Activated CD8-positive, alpha-beta memory T cell treated with anti-CD3 and anti-CD28 coated beads, Interleukin-2, amount 50 U/mL, for 1 hour (primary cell): Measurements from ENCODE around the gene CDK5R1.
A peak's percentile ranks its signal among the peaks of the same experiment; 100 is the strongest.
"Not testable (repeated sequence)": the region's sequence is repeated elsewhere in the genome, so short reads cannot be mapped to it uniquely, and the experiment has no call there.

Experiments used
- DNase-seq: peaks from one replicate; pipeline ENCODE4 v3.0.0-alpha.2; 2020; ENCODE audit errors: extremely low read depth

CDK5R1 gene

DNA sequence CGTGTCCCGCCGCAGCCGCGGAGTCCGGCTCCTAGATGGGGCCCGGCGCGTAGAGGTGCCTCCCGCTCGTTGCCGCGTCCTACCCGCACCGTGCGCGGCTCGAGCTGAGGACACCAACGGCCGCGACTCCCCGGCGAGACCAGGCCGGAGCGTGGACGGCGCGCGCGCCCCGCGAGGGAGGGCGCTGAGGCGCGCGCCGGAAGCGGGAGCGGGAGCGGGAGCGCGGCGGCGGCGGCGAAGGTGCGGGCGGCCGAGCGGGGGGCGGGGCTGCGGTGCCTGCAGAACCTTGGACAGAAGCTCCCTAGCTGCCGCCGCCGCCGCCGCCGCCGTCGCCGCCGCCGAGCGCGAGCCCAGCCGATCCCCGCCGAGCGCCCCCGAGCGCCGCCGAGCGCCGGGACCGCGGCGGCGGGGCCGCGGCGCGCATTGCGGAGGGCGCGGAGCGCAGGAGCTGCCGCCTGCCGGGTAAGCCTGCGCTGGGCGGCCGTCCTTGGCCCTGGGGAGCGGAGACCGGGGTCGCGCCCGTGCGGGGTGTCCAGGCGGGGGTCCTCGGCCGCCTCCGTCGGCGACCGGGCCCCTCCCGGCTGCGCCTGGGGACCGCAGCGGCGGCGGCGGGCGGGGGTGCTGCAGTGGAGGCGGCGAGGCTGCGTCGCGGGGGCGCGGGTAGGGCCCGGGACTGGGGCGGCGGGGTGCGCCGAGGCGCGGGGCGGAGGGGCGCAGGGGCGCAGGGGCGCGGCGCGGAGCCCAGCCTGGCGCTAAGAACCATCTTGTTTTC, at the start of gene CDK5R1:
TSS of gene CDK5R1 (plus strand) at position 293 of the 772 bp plus-strand sequence. CDS start 628 bp downstream, outside the sequence.
- no peak for DNase-seq

DNA sequence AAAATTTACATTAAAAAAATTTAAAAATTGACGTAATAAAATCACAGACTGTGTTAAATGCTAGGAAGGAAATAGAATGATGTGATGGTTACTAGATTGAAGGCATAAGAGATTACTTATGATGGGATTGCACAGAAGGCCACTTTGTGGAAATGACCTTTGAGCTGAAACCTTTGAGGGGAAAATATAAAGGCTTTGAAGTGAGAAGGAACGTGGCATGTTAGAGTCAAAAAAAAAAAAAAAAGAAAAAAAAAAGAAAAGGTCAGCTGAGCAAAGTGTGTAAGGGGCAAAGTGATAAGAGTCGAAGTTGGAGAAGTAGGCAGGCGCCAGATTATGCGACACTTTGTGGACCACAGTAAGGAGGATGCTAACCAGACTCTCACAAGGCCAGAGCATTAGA, 46.1 kb upstream of the CDK5R1 start:
- DNase-seq, result no peak

DNA sequence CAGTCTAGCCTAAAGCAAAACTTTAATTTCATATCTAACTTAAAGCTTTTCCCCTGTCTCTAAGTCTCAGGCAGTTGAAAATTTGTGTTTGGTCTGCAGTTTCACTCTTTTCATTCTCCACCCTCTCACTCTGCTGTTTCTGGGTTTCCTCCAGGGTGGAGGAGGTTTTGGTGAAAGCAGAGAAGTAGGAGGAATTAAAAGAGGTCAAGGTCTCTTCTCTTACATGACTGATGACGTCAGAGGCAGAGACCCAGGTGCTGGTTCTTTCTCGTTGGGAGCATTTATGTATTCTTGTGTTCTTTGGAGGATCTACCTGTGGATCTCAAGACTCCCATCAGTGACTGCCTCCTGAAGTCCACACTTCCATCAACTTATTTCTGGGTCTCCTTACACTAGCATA, 44.9 kb upstream of the CDK5R1 start:
- no peak for DNase-seq

DNA sequence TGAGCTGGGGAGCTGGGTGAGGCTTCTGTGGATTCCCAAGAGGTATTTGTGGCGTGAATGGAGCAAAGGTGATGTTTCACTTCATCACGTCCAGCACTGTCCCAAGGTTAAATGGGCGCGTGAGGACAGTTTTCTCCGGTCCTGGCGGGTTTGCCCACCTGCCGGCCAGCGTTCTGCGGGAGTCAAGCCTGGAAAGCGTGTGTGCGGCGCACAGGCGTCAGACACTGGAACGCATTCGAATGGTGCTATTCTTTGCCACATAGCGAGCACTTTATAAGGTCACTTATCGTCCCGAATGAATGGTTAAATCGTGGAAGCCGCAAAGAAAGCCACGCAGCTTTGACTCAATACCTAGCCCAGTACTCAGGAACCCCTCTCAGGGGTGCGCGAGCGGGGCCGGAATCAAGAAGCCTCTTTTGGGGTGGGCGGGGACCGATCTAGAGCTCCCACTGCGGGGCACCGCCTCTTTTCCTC, 42.9 kb upstream of the CDK5R1 start:
- DNase-seq, result no peak

DNA sequence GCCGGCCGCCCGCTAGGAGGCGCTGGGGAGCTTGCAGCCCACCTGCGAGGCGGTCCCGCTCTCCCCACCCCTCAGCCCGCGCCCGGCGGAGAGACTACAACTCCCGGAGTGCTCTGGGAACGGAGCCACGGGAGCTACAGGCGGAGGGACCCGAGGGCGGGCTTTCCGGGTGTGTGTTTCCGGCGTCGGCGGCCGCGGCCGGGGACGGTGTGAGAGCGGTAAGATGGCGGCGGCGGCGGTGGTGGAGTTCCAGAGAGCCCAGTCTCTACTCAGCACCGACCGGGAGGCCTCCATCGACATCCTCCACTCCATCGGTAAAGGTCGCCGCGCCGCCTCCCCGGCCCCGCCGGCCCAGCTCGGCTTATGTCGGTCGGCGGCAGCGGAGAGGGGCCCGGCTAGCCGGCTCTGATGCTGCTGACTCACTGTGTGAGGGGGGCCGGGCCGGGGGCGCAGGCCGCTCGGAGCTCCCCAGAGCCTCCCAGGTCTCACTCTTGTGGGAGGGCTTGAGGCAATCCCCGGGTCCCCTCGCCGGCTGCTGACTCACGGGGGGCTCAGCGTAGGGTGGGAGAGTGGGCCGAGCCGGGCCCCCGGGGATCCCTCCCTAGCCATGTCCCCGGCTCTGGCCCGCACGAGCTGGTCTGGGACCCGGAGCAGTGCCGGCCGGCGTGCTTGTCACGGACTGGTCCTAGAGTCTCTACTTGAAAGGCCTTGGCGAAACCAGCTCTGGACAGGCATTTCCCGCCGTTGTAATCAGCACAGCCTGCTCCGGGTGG, 42.3 kb upstream of the CDK5R1 start, which contains the start of gene PSMD11:
TSS of gene PSMD11 (plus strand) at position 210 of the 773 bp plus-strand sequence. CDS start at position 224, 14 bp downstream.
- peak; percentile 95 for DNase-seq

DNA sequence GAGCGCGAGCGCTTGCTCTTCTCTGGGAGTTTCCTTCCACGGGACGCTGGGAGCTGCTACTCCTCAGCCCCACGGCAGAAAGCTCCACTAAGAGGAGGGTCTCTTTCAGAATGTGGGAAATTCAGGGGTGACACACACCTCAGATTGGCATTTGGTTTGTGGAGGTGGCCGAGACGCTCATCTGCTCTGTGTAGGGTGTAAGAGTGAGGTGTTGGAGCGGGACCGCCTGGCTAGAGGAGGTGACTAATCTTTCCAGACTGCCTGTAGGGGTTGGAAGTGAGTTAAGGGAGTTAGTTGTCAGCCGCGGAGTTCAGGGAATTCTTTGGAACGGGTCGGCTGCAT, 41.7 kb upstream of the CDK5R1 start:
- DNase-seq, result no peak

DNA sequence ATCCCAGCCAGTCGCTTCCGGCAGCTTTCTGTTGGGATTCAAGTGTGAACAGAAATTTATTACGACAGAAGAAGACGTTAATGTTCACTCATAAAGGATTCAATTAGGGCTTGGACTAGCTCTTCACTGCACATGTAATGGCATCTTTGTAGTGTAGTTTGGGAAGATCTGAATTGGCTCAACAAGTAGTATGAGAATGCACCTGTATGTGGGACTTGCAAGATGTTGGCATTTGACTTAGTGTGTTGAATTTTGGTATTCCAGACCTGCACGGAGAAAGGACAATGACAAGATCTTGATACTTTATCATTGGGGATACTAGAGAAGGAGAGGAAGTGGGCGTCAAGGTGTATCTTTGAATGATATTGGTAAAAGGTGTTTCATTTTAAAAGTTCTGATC, 41.3 kb upstream of the CDK5R1 start:
- no peak for DNase-seq

DNA sequence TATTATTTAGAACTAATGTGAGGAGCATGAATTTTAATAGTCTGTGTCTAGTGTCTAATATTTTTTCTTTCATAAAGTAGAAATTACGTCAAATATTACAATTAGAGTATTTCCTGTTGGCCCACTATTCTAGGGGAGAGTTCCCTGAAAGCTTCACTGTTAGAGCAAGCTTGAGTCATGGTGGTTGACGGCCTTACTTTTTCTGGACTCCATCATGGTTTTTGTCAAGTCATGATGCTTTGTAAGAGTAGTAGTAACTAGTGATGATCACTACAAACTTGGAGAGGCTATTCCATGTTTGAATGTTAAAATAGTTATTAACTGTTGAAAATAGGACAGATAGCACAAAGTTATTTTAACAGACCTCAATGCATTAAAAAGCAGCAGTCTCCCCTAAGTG, 40.8 kb upstream of the CDK5R1 start:
- DNase-seq, result no peak

DNA sequence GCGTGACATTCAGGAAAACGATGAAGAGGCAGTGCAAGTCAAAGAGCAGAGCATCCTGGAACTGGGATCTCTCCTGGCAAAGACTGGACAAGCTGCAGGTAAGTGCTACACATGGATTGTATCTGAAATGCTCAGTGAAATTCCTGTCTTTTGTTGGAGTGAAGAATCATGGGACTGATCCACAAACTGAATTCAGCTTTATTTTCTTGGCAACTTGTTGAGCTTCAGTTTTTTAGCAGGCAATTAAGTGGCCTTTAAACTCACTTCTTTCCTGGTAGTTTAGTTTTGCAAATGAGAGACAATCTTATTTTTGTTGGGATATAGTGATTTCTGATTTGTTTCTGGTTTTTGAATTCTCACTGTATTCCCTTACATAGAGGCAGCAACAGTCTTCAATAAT, 39.8 kb upstream of the CDK5R1 start:
- no peak for DNase-seq

DNA sequence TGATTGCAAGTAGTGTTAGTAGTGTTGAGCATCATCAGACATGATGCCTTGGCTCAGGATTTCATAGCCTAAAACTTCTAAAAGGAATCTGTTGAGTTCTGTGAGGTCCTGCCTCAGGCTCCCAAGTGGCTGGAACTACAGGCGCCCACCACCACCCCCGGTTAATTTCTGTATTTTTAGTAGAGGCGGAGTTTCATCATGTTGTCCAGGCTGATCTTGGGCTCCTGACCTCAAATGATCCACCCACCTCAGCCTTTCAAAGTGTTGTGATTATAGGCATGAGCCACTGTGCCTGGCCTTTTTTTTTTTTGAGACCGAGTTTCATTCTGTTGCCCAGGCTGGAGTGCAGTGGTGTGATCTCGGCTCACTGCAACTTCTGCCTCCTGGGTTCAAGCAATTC, 36.8 kb upstream of the CDK5R1 start:
- no peak for DNase-seq

DNA sequence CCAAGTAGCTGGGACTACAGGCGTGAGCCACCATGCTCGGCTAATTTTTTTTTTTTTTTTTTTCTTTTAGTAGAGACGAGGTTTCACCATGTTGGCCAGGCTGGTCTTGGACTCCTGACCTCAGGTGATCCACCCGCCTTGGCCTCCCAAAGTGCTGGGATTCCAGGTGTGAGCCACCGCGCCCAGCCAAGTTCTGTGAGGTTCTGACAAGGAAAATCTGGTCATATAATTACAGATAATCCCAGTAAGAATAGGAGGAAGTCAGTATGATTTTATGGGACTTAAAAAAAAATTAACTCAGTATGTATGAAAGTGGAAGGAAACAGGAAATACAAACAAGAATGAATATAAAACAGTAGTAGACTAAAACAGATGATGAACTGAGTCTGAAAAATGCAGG, 36.4 kb upstream of the CDK5R1 start:
- not testable (repeated sequence) for DNase-seq

DNA sequence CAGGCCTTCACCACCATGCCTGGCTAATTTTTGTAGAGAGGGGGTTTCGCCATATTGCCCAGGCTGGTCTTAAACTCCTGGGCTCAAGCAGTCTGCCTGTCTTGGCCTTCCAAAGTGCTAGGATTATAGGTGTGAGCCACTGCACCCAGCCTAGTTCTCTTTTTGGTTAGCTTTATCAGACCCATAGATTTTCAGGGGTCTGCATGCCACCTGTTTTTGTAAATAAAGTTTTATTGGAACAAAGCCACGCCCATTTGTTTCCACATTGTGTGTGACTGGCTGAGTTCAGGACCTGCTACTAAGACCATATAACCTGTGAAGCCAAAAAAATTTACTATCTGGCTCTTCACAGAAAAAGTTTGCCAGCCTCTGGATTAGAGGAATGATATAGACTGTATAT, 34.9 kb upstream of the CDK5R1 start:
- no peak for DNase-seq

DNA sequence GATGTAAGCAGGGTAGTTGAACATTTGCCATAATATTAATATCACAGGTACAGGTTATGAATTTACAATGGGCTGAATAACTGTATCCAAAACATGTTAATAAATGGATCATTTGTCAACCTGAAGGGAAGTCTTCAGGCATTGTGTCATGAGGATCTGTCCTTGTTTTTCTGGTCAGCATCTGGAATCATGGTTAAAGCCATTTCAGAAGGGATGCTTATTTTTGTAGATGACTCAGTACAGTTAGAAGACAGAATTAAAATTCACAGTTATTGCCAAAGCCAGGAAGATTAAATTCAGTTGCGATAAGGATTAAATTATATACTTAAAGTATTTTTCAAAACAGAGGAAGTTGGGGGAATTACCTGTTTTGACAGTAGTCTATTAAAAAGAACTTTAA, 34.5 kb upstream of the CDK5R1 start:
- no peak for DNase-seq

DNA sequence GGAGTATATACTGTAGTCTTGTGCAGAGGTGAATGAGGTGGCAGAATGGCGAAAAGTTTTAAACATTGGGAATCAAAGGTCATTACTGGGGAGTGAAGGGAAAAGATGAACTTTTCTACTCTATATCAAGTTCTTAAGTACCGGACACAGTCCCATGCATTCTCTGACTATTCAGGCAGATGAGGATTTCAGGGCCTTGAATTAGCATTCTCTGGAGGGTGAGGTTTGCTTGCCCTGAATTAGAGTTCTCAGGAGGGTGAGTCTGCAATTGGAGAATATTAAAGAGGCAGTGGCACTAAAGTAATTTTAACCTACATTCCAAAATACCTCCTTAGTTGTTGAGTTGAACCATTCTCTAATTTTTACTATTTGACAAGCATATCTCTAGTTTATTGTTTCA, 33.4 kb upstream of the CDK5R1 start:
- DNase-seq, result no peak

DNA sequence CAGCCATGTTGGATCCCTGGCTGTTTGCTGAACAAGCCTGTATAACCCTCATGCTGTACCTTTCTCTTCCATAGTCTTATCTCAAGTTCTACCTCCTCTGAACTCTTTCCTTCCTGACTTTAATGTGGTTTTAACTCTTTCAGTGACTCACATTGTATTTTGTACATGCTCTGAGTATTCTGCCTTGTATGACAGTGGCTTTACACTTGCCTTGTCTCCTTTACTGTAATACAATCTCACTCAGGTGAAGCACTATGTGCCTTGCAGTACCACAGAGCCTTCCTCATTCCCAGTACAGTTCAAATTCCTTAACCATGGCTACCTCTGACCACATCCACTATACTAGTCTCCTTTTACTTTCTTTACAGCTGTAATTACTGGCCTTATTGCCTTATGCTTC, 28.4 kb upstream of the CDK5R1 start:
- no peak for DNase-seq

DNA sequence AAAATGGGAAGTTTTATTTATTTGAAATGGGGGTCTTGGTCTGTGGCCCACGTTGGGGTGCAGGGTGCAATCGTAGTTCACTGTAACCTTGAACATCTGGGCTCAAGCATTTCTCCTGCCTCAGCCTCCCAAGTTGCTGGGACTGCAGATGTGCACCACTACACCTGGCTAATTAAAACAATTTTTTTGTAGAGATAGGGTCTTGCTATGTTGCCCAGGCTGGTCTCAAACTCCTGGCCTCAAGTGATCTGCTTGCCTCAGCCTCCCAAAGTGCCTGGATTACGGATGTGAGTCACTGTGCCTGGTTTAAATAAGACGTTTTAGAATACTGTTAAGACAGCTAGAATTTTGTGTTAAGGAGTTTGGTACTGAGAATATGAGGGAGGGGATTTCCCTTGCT, 26.7 kb upstream of the CDK5R1 start:
- DNase-seq, result no peak

DNA sequence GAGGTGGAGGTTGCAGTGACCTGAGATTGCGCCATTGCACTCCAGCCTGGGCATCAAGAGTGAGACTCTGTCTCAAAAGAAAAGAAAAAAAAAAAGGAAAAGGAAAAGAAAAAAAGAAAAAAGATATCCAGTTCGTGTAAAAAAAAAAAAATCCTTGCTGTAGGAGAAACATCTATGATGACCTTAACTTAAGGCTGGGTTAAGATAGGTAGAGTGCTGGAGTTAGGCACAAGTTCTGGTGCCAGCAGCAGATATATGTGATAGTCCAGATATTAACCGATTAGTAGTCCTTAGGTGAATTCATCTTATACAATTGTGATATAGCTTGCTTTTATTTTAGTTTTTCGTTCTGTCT, 25.3 kb upstream of the CDK5R1 start:
- no peak for DNase-seq

DNA sequence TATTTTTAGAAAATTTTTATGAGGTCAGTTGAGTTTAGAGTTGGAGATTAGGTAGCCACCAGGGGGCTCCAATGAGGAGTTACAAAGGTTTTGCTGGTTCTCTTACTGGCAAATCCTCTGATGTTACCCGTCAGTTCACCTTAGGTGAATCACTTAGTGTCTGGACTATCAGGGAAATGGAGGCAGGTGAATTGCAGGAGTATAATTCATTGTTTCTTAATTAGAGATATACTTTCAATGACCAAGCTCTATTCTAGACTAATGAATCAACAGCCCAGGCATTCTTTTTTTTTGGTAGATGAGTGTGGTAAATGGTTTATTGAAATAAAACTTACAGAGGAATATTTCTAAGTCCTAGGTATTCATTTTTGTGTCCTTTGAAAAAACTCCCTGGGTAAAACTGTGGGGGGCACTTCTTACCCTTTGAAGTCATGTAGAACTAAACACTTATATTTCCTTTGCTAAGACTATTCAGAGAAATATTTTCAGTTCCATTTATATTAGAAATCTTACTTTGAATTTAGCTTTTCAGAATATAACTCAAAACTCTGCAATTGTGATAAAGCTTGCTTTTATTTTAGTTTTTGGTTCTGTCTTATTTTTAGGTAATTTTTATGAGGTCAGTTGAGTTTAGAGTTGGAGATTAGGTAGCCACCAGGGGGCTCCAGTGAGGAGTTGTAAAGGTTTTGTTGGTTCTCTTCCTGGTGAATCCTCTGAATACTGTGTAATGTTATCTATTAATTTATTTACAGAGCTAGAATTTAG, 24.8 kb upstream of the CDK5R1 start:
- DNase-seq, result no peak

DNA sequence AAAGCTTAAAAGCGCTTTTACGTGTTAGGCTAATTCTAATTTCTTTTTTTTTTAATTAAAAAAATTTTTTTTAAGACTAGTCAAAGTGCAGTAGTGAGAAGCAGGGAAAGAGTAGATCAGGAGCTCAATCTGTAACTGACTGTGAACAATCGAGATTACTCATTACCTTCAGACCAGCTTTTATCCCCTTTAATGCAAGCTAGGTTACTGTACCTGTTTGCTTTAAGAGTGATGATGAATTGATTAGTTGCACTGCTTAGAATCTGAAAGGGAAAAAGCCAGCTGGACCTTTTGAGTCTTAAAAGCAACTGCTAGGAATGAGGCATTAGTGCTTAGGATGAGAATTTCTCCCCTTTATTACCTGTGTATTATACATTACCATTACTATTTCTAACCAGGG, 23.5 kb upstream of the CDK5R1 start:
- DNase-seq, result no peak

DNA sequence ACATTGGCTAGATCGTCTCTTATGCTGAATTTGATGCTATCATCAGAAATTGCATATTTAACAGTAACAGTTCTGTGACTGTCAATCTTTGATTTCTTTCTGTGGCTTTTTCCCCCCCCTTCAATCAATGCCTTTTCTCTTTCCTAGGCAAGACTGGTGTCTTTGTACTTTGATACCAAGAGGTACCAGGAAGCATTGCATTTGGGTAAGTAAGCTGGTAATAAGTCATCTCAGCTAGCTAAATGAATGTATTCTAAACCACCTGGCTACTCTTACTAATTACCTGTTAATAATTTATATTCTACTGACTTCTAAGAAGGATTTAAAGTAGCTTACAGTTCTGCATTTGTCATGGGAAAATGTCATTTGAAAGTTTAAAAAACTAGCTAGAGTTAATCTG, 22.4 kb upstream of the CDK5R1 start:
- DNase-seq, result no peak

DNA sequence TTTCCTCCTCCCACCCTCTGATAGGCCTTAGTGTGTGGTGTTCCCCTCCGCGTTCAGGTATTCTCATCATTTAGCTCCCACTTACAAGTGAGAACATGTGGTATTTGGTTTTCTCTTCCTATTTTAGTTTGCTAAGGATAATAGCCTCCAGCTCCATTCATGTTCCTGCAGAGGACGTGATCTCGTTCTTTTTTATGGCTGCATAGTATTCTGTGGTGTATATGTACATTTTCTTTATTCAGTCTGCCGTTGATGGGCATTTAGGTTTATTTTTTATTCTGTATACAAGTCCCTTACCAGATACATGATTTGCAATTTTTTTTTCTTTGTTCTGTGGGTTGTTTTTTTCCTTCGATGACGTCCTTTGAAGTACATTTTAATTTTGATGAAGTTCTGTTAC, 18.8 kb upstream of the CDK5R1 start:
- no peak for DNase-seq

DNA sequence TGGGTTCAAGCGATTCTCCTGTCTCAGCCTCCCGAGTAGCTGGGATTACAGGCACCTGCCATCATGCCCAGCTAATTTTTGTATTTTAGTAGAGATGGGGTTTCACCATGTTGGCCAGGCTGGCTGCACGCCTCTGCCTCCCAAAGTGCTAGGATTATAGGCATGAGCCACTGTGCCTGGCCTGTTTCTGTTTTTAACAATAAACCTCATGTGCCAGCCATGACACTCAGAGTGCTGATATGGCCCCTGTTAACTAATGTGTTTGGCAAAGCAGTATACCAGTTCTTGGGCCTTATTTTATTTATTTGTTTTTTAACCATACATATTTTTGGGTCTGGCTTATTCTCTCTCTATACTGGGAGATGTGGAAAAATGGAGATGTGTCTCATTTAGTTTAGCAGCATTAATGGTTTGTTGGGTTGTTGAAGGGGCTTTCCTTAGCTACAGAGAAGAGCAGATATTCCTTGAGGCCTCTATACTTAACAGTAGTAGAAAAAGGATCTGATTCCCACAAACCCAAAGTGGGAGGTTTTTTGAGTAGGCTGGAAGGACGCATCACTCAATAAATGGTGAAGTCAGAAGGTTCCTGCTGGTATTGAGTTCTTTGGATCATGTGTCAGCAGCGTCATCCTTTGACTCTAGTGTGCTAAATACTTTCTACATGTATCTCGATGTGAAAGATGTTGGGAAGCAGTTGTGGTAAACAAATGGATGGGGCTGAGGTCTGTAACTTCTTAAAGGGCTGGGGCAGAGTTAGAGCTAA, 16.2 kb upstream of the CDK5R1 start:
- DNase-seq, result no peak
